RPMI8226 (cell line): ENCODE results near the gene OCIAD2.
"Not testable (repeated sequence)": the region's sequence is repeated elsewhere in the genome, so short reads cannot be mapped to it uniquely, and the experiment has no call there.

Experiments
- DNase-seq: peaks from one replicate; pipeline ENCODE4 v3.0.0-alpha.2; 2015

The OCIAD2 gene

DNA sequence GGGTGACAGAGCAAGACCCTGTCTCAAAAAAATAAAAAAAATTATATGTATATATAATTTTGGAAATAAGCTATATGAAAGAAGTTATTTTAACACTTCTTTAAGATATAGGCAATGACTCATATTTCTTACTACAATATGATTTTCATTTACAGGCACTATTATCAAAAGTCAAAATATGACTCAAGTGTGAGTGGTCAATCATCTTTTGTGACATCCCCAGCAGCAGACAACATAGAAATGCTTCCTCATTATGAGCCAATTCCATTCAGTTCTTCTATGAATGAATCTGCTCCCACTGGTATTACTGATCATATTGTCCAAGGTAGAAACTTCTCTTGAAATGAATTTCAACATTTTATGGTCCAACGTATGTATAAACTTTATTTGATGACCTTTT lies 54.9 kb downstream of the OCIAD2 start:
- no peak for DNase-seq

DNA sequence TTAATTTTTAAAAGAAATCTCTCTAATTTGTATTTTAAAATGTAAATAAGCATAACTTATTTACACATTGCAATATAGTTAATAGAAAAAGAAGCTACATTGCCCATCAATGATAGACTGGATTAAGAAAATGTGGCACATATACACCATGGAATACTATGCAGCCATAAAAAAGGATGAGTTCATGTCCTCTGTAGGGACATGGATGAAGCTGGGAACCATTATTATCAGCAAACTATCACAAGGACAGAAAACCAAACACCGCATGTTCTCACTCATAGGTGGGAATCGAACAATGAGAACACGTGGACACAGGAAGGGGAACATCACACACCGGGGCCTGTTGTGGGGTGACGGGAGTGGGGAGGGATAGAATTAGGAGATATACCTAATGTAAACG lies 57.8 kb downstream of the OCIAD2 start:
- not testable (repeated sequence) for DNase-seq

DNA sequence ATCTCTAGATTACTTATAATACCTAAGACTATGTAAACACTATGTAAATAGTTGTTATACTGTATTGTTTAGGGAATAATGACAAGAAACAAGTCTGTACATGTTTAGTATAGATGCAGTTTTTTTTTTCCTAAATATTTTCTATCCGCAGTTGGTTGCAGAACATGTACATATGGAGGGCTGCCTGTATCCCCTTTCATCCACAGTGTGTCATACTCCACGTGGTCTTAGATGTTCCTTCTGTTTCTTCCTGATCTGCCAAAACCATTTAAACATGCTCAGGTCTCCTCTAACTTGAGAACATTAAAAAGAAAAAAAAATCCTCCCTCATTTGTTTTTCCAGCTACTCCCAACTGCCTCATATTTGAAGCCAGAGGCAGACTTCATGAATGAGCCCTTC lies 61.7 kb downstream of the OCIAD2 start:
- DNase-seq, result no peak

DNA sequence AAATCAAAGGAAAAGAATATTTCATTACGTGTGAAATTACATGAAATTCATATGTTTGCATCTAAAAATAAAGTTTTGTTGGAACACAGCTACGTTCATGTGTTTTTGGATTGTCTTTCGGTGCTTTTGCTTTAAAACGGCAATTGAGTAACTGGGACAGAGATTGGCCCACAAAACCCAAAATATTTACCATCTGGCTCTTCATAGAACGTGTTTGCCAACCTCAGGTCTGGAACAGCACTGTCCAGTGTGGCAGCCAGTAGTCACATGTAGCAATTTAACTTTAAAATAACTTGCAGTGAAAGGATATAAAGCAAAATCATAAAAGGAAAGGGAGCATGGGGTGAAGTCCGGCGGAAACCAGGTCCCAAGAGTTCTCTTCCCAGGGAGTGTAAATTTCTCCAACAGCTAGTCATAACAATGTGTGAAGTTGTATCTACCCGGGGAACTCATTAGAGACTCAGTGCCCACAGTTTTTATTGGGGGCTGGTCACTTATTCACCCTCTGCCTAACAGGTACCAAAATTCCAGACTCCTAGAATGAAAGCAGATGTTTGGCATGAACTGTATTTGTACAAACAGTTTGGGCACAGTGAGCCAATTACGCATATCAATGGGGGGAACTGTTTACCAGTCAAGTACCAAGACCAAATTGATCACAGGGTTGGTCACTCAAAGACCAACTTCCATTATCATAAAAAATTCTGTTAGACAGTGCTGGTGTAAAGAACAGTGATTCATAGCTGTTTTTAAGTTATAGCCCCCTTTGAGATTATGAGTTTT lies 65.3 kb downstream of the OCIAD2 start:
- DNase-seq, result no peak

DNA sequence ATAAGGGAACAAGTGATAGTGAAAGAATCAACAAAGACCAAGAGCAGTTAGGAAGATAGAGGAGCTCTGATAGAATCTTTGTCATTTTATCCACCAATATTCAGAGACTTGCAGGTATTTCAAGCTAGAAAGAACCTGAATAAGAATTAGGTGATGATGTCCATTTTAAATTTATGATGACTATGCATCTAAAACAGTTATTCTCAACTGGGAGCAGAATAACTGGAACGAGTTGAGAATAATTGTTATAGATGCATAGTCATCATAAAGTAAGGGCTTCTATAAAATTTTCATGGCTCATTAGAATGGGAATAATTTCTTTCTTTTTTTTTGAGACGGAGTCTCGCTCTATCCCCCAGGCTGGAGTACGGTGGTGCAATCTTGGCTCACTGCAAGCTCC lies 69.9 kb downstream of the OCIAD2 start:
- no peak for DNase-seq
